Mucosa of rectum (tissue), 2 donors: ENCODE results near the gene MOSPD3.
"Not testable (repeated sequence)": the region's sequence is repeated elsewhere in the genome, so short reads cannot be mapped to it uniquely, and the experiment has no call there.

Source experiments
- H3K27ac ChIP-seq, 2 donors: one replicate each; pipeline ENCODE4 v1.7.0; 2013; ENCODE audit warnings: inconsistent platforms in 2 of 2, low read depth in 2 of 2, low read length in 2 of 2
- H3K27me3 ChIP-seq, 2 donors: one replicate each; pipeline ENCODE4 v1.7.0; 2013; ENCODE audit warnings: low read length in 2 of 2; ENCODE audit not compliant: control insufficient read depth in 2 of 2, insufficient read depth in 2 of 2
- H3K36me3 ChIP-seq, 2 donors: one replicate each; pipeline ENCODE4 v1.7.0; 2013; ENCODE audit warnings: low read length in 2 of 2; ENCODE audit not compliant: control insufficient read depth in 2 of 2, insufficient read depth in 2 of 2
- H3K4me1 ChIP-seq, 2 donors: one replicate each; pipeline ENCODE4 v1.7.0; 2013; ENCODE audit warnings: low read length in 2 of 2, mild to moderate bottlenecking in 1 of 2; ENCODE audit not compliant: control insufficient read depth in 2 of 2, insufficient read depth in 2 of 2
- H3K4me3 ChIP-seq, 2 donors: one replicate each; pipeline ENCODE4 v1.7.0; 2013; ENCODE audit warnings: low read length in 2 of 2
- H3K9ac ChIP-seq, 2 donors: one replicate each; pipeline ENCODE4 v1.7.0; 2013; ENCODE audit warnings: low read length in 2 of 2, low read depth in 1 of 2, mild to moderate bottlenecking in 1 of 2
- H3K9me3 ChIP-seq, 2 donors: one replicate each; pipeline ENCODE4 v1.7.0; 2013; ENCODE audit warnings: low read length in 2 of 2; ENCODE audit not compliant: control insufficient read depth in 2 of 2
- donor health status: healthy.
- donor health status: Normal muscosa, but diverticular disease.

MOSPD3 gene

GRCh38 chr7:100611983-100612729 is at the start of gene MOSPD3:
Gene MOSPD3 (plus strand): TSS chr7:100612540. CDS start chr7:100612792, 252 bp downstream.
- Histone ChIP-seq H3K36me3 (no peaks in the 10 kb centered on the region), H3K4me1 (peaks cover 8 to 9% of the 10 kb centered on the region in 2 donors), H3K27ac (peak within 1 kb of the TSS; percentile 94 to 95), H3K4me3 (peak within 1 kb of the TSS; percentile 90 to 91), H3K27me3 (no peaks in the 10 kb centered on the region), H3K9me3 (no peaks in the 10 kb centered on the region), H3K9ac (peak within 1 kb of the TSS; percentile 94 to 95)

- Histone ChIP-seq H3K9me3 (no peaks in the 10 kb centered on the region), H3K27me3 (no peaks in the 10 kb centered on the region), H3K36me3 (peaks cover 11 to 24% of the 10 kb centered on the region in 2 donors), H3K4me3 (no peak overlapping the region), H3K9ac (no peak overlapping the region), H3K4me1 (peaks cover 2 to 6% of the 10 kb centered on the region in 2 donors), H3K27ac (no peak overlapping the region)
These were observed 49.2 kb upstream of the MOSPD3 start for GRCh38 chr7:100563100-100563564.

- Histone ChIP-seq H3K27ac (no peak overlapping the region), H3K9me3 (no peaks in the 10 kb centered on the region), H3K9ac (no peak overlapping the region), H3K4me1 (peaks cover 8 to 12% of the 10 kb centered on the region in 2 donors), H3K4me3 (no peak overlapping the region), H3K36me3 (peaks cover 11 to 24% of the 10 kb centered on the region in 2 donors), H3K27me3 (no peaks in the 10 kb centered on the region)
These were observed 48.4 kb upstream of the MOSPD3 start for GRCh38 chr7:100563809-100564400.

- not testable (repeated sequence) for H3K4me3 ChIP-seq, H3K9ac ChIP-seq, H3K27ac ChIP-seq, H3K27me3 ChIP-seq, H3K9me3 ChIP-seq
- Histone ChIP-seq H3K36me3 (peaks cover 11 to 24% of the 10 kb centered on the region in 2 donors), H3K4me1 (peaks cover 13 to 16% of the 10 kb centered on the region in 2 donors)
These were observed 47.9 kb upstream of the MOSPD3 start for GRCh38 chr7:100564405-100564804.

GRCh38 chr7:100565133-100565571 is 47.2 kb upstream of the MOSPD3 start:
- Histone ChIP-seq H3K27ac (no peak overlapping the region), H3K9me3 (no peaks in the 10 kb centered on the region), H3K9ac (no peak overlapping the region), H3K4me1 (peaks cover 18 to 20% of the 10 kb centered on the region in 2 donors), H3K27me3 (no peaks in the 10 kb centered on the region), H3K36me3 (peaks cover 11 to 24% of the 10 kb centered on the region in 2 donors), H3K4me3 (no peak overlapping the region)

- no peaks in the 10 kb centered on the region for H3K27me3 ChIP-seq
- no peak overlapping the region for H3K4me3 ChIP-seq
- no peaks in the 10 kb centered on the region for H3K9me3 ChIP-seq
- no peak overlapping the region for H3K9ac ChIP-seq
- peaks cover 11 to 20% of the 10 kb centered on the region in 2 donors for H3K36me3 ChIP-seq
- no peak overlapping the region for H3K27ac ChIP-seq
- peaks cover 22% of the 10 kb centered on the region in 2 donors for H3K4me1 ChIP-seq
These were observed 46.3 kb upstream of the MOSPD3 start for GRCh38 chr7:100566018-100566531.

- Histone ChIP-seq H3K27ac (peak overlapping the region in 1 of 2 donors; percentile 23), H3K4me1 (peaks cover 22 to 25% of the 10 kb centered on the region in 2 donors), H3K36me3 (peaks cover 7 to 15% of the 10 kb centered on the region in 2 donors)
These were observed 45.2 kb upstream of the MOSPD3 start for GRCh38 chr7:100567031-100567730.

GRCh38 chr7:100567751-100568175 is 44.6 kb upstream of the MOSPD3 start:
- H3K27ac ChIP-seq: peak overlapping the region; percentile 1 to 38
- H3K36me3 ChIP-seq: peaks cover 4 to 13% of the 10 kb centered on the region in 2 donors
- no peak overlapping the region for H3K4me3 ChIP-seq
- H3K9me3 ChIP-seq: no peaks in the 10 kb centered on the region
- H3K4me1 ChIP-seq: peaks cover 22 to 25% of the 10 kb centered on the region in 2 donors
- no peaks in the 10 kb centered on the region for H3K27me3 ChIP-seq
- no peak overlapping the region for H3K9ac ChIP-seq

More at GRCh38 chr7:100567031-100567730, 45.2 kb upstream of the MOSPD3 start:
- Histone ChIP-seq H3K27me3 (no peaks in the 10 kb centered on the region), H3K4me3 (no peak overlapping the region), H3K9me3 (no peaks in the 10 kb centered on the region), H3K9ac (no peak overlapping the region)

- Histone ChIP-seq H3K27me3 (no peaks in the 10 kb centered on the region), H3K4me1 (peaks cover 22 to 25% of the 10 kb centered on the region in 2 donors), H3K9me3 (no peaks in the 10 kb centered on the region), H3K4me3 (no peak overlapping the region), H3K27ac (peak overlapping the region; percentile 1 to 38), H3K36me3 (peaks cover 3 to 7% of the 10 kb centered on the region in 2 donors), H3K9ac (no peak overlapping the region)
These were observed 44.0 kb upstream of the MOSPD3 start for GRCh38 chr7:100568176-100568895.
